ENCODE results near the gene LPCAT3.
"Not testable (repeated sequence)": the region's sequence is repeated elsewhere in the genome, so short reads cannot be mapped to it uniquely, and the experiment has no call there.

Gene LPCAT3

DNA sequence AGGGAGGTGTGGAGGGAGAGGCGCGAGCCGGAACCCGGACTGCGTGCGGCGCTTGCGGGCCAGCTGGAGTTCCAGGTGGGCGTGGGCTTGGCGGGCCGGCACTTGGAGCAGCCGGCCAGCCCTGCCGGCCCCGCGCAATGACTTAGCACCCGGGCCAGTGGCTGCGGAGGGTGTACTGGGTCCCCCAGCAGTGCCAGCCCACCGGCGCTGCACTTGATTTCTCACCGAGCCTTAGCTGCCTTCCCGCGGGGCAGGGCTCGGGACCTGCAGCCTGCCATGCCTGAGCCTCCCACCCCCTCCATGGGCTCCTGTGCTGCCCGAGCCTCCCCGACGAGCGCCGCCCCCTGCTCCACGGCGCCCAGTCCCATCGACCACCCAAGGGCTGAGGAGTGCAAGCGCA is 19.1 kb upstream of the LPCAT3 start:
- not testable (repeated sequence) for DNase-seq (ENCODE audit: low read depth in 2 of 2)

DNA sequence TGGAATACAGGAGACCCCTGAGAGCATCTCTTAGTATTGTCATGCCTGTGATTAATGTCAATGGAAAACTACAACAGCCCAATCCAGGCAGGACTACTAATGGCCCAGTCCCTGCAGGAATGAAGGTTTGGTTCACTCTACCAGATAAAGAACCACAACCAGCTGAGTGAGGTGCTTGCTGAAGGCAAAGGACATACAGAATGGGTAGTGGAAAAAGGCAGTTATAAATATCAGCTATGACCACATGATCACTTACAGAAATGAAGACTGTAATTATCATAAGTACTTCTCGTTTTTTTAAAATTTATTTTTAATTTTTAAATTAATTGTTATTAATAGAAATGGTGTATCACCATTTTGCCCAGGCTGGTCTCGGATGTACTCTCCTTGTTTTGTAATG is 17.2 kb upstream of the LPCAT3 start:
- no peak for DNase-seq (ENCODE audit: low read depth in 2 of 2)

DNA sequence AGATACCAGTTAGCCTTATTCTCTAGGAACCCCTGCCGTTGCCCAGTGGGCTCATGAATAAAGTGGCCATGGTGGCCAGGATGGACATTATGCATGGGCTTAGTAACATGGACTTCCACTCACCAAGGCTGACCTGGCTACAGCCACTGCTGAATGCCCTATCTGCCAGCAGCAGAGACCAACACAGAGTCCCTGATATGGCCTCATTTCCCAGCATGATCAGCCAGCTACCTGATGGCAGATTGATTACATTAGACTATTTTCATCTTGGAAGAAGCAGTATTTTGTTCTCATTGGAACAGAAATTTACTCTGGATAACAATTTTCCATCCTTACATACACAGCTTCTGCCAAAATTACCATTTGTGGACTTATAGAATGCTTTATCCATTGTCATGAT is 16.2 kb upstream of the LPCAT3 start:
- no peak for DNase-seq (ENCODE audit: low read depth in 2 of 2)

DNA sequence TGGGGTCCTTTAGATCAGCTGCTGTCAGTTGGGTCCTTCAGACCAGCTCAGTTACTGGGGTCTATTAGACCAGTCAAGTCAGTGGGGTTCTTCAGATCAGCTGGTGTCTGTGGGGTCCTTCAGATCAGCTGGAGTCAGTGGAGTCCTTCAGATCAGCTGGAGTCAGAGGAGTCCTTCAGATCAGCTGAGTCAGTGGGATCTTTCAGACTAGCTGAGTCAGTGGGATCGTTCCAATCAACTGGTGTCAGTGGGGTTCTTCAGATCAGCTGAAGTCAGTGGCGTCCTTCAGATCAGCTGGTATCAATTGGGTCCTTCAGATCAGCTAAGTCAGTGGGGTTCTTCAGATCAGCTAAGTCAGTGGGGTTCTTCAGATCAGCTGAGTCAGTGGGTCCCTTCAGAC is 14.7 kb upstream of the LPCAT3 start:
- DNase-seq (ENCODE audit: low read depth in 2 of 2), result no peak

DNA sequence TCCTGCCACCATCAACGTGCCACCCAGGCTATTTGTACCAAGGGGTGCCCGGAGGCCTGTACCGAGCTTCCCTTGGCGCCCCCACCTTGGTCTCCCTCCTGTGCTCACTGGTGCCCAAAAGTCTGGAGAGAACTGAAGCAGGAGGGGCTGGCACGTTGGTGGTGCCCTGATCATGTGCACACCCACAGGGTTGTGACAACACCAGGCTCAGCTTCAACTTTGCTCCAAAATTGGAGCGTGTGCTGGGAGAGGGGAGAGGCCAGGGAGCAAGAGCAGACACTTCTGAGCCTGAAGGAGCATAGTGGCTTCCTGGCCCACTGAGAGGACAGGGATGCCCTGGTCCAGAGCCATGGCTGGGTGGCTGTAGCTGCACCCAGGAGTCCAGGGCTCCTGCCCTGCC is 13.0 kb upstream of the LPCAT3 start:
- no peak for DNase-seq (ENCODE audit: low read depth in 2 of 2)

DNA sequence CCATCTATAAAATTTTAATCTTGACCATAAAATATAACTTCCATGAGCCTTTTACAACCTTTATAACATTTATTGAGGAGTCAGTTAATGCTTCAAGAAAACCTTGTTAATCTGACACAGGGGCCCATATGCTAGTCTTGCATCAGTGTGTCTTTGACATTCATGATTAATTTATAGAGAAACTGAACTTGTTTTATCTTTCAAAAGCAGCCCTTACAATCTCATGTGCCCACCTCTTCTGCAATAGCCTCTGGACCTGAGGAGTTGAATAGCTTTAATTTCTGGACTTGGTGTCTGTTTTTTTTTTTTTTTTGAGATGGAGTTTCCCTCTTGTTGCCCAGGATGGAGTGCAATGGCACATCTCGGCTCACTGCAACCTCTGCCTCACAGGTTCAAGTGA is 8.6 kb upstream of the LPCAT3 start:
- DNase-seq (ENCODE audit: low read depth in 2 of 2), result no peak

DNA sequence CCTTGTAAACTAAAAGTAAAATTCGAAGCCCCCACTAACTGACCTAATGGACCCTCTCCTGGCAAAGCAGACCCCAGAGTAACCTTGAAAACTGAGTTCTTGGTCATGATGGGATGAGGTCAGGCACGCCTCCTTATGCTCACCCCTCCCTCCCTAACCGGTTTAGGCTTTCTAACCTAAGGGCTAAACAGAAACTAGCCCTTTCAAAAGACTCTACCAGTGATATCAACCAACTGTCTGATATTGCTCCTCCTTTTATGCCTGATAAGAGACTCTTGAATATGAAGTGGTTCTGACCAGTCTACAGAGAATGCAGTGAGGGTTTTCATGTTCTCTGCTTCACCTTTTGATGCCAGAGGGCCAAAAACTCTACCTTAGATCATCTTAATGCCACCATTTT is 4.8 kb upstream of the LPCAT3 start:
- no peak for DNase-seq (ENCODE audit: low read depth in 2 of 2)

DNA sequence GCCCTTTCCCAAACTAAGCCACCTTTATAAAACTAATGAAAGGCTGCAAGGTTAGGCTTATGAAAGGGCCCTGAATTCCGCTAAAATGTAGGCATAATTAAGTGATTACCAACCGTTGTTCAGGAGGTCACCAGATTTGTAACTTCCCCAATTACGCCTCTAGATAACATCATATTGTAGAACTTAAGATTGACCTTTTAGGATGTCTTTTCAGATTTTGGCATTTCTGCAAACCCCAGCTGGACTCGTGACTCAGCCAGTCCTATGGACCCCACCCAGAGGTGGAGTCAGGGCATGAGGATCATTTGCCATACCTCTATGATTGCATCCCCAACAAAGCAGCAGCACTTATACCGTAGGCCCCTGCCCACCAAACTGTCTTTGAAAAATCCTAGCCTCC is 3.7 kb upstream of the LPCAT3 start:
- DNase-seq (ENCODE audit: low read depth in 2 of 2), result no peak

DNA sequence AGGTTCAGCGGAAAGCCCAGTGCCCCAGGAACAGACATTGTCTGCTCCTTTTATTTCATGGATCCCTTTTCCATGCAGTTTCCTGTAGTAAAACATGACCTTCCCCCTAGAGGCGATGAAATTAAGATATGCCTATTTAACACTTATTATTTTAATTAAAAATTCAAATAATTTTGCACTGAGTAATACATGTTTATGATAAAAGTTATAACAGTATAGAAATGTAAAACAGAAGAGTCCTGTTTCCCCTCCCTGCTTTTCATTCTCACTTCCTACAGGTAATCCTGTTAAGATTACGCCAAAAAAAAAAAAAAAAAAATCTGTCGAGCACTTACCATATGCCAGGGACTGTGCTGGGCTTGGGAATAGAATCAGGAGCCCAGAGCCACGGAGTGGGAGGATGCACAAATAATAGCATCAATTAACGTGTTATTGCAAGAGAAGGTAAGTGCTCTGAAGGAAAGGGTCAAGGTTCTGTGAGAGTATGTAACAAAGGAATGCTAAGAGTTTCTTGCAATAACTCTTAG is 830 bp upstream of the LPCAT3 start:
- no peak for DNase-seq (ENCODE audit: low read depth in 2 of 2)

DNA sequence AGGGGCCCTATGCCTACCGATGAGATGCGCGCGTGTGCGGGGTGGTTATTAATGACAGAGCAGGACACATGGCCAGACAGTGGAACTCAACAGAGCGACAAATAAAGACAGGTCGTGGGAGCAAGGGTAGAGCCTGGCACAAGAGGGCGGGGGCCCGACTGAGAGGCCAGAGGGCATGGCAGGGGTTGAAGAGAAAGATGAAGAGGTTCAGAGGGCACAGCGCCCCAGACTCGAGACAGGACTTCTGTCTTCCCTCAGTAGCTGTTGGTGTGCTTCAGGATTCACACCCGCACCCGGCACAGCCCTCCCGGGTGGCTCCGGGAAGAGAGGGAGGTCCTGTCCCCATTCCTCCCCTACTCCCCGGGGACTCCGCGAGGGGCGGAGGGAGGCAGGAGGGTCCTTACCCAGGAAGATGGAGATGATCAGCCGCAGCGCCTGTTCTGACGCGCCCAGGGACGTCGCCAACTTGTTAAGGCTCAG is 366 bp downstream of the LPCAT3 start:
- DNase-seq (ENCODE audit: low read depth in 2 of 2), result no peak

DNA sequence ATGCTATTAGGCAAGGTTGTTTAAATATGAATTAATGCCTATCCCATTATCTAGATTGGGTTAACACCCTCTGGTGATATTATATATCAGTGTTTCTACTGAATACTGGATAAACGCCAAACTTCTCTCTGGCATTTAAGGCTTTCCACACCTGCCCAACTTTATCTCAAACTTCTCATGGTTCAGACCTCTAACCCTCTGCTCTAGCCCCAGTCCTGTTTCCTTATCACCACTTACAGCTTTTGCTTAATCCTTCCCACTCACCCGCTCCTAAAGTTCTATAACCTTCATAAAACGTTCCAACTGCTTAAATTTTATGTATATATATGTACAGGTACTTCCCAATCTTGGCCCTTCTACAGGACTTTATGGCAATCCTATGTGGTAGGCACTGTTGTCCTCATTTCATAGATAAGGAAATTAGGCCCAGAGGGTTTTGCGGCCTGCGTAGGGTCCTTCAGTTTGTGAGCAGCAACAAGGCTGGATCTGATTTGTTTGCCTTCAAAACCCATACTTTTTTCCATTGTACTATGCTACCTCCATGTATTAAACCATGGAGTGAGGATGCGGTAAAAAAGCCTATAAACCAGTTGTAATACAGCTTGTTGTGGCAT is 1.2 kb downstream of the LPCAT3 start:
- DNase-seq (ENCODE audit: low read depth in 2 of 2), result no peak

DNA sequence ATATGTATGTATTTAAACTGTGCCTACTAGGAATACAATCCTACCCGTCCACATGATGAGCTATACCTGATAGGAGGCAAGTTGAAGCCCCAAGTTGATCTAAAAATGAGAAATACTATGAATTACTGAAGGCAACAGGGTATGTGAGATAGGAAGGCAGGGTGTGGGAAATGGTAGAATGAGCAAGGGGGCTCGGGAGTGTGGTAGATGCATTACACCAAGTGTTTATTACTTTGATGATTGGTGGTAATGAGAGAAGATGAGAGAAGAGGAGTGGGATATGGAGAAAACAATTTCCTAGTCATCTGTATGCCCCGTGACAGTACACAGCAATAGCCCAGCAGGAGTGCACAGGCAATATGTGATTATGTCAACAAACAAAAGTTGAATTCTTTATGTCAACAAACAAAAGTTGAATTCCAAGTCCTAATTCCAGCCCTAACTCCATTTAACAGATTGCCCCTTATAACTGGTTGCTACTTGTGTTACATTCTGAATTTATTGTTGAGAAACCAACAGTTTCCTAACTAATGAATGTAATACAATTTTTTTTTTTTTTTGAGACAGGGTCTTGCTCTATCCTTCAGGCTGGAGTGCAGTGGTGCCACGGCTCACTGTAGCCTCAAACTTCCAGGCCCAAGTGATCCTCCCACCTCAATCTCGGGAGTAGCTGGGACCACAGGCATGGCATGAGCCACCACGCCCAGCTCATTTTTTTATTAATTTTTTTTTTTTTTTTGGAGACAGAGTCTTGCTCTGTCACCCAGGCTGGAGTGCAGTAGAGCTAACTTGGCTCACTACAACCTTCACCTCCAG is 2.5 kb downstream of the LPCAT3 start:
- no peak for DNase-seq (ENCODE audit: low read depth in 2 of 2)

DNA sequence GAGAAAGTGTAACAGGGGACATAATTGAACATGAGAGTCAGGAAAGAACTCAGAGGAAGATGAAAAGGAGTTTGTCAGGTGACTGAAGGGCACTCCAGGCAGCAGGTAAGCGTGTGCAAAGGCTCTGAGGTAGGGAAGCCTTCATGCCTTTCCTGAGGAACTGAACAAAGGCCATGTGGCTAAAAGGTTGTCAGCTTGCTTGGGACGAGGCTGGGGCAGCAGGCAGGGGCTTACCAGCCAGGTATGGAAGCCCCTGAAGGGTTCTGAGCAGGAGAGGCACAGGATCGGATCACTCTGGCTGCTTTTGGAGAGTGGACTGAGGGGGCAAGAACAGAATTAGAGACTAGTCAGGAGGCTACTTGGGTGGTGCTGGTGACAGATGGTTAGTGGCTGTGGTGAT is 5.2 kb downstream of the LPCAT3 start:
- DNase-seq (ENCODE audit: low read depth in 2 of 2), result no peak

DNA sequence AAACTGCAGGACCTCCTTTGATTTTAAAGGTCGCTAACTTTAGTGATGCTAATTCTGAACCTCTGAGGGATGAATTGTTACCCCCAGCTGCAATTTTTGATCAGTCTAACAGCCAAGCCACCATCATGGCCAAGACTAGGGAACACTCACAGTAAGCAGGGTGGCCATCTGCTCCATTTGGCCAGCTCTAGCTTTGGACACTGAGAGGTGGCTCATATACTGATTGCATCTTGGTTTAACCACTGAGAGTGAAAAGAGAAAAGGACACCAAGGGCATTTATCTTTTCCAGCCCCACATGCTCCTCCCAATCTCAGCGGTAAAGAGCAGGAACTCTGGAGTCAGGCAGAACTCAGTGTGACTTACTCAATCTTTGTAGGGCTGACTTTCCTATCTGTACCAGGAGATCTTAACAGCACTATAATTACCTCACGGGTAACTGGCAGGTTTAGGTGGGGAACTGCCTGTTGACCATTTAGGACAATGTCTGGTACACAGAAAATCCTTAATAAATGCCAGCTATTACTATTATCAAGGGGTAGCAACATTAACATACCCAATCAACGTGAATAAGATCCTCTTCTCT is 6.2 kb downstream of the LPCAT3 start:
- DNase-seq (ENCODE audit: low read depth in 2 of 2), result no peak

DNA sequence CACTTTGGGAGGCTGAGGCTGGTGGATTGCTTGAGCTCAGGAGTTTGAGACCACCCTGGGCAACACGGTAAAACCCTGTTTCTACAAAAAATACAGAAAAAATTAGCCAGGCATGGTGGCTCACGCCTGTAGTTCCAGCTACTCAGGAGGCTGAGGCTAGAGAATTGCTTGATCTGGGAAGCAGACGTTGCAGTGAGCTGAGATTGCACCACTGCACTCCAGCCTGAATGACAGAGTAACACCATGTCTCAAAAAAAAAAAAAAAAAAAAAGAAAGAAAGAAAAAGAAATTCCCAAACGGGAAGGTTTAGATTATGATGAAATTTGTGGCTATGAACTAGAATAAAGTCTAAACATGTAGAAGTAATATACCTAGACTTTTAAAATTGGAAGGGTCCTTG is 6.9 kb downstream of the LPCAT3 start:
- DNase-seq (ENCODE audit: low read depth in 2 of 2), result not testable (repeated sequence)

DNA sequence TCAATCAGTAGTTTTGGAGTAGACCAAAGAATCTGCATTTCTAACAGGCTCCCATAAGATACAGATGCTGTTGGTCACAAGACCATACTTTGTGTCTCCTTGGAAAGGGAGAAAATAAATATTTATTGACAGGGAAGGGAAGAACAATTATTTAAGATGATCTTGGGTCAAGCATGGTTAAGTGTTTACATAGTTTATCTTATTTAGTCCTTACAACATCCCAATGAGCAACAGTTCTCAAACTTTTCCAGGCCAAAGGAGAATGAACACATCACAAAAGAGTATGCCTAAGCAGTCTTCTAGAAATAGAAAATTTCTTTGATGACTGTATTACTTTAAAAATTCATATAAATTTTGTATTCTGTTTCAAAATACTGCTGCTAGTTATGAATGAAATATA is 8.8 kb downstream of the LPCAT3 start:
- no peak for DNase-seq (ENCODE audit: low read depth in 2 of 2)

DNA sequence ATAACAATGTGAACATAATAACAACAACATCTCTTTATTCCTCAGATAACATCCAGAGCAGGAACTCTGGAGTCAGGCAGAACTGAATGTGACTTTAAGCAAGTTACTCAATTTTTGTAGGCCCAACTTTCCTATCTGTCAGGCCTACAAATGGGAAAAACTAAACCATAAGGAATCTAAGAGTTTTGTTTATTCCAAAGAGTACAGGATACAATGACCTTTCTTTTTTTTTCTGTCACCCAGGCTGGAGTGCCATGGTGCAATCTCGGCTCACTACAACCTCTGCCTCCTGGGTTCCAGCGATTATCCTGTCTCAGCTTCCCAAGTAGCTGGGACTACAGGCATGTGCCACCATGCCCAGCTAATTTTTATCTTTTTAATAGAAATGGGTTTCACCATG is 9.4 kb downstream of the LPCAT3 start:
- DNase-seq (ENCODE audit: low read depth in 2 of 2), result no peak

DNA sequence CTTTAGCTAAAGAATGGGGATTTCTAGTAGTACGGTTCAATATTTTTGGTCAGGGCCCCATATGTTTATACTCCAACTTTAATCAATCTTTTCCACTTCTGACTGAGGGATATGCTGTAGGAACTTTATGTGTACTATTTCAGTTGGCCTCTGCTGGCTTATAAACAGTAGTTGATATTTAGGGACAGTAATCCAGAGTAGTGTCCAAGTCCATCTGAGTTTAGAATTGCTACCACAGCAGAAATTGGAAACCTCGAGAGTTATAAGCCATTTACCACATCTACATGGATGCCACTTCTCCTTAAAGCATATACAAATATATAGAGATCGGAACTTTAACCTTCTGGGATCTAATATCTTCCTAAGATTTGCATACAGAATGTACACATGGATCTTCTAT is 11.6 kb downstream of the LPCAT3 start:
- no peak for DNase-seq (ENCODE audit: low read depth in 2 of 2)

DNA sequence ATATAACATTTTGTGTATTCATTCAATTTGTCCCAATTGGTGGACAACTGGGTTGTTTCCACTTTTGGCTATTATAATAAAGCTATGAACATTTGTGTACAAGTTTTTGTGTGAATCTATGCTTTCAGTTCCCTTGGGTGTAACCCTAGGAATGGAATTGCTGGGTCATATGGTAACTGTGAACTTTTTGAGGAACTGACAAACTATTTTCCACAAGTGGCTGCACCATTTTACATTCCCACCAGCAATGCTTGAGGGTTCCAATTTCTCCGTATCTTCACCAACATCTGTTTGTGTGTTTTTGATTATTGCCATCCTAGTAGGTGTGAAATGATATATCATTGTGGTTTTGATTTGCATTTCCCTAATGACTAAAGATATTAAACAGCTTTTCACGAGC is 13.0 kb downstream of the LPCAT3 start:
- no peak for DNase-seq (ENCODE audit: low read depth in 2 of 2)

DNA sequence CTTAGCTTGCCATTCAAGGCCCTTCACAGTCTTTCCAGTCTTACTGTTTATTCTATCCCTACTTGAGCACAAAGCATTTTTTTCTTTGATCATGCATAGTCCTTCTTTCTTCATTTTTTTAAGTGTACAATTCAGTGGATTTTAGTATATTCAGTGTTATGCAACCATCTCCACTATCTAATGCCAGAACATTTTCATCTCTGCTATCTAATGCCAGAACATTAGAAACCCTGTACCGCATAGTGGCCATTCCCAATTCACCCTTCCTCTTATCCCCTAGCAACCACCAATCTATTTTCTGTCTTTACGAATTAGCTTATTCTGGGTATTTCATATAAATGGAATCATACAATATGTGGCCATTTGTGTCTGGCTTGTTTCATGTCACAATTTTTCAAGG is 13.4 kb downstream of the LPCAT3 start:
- DNase-seq (ENCODE audit: low read depth in 2 of 2), result no peak

DNA sequence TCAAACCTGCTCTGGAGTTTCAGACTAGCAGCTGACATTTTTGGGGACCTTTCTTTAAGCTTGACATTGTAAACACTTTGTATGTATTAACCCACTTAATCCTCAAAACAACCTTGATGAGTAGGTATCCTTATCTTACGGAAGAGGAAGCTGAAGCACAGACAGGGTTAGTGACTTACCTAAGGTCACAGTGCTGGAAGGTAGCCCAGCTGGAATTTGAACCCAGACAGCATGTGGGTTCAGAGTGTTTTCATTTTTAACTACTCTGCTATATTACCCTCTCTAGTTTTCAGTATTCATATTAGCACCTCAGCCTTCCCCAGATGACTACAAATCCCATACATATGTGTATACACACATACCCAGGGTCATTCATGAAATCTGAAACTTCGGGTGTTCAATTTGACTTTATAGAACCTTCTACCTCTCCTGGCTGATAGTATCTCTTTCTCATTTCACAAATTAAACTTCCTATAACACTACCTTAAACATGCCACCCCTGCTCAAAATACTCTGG is 13.9 kb downstream of the LPCAT3 start:
- no peak for DNase-seq (ENCODE audit: low read depth in 2 of 2)

DNA sequence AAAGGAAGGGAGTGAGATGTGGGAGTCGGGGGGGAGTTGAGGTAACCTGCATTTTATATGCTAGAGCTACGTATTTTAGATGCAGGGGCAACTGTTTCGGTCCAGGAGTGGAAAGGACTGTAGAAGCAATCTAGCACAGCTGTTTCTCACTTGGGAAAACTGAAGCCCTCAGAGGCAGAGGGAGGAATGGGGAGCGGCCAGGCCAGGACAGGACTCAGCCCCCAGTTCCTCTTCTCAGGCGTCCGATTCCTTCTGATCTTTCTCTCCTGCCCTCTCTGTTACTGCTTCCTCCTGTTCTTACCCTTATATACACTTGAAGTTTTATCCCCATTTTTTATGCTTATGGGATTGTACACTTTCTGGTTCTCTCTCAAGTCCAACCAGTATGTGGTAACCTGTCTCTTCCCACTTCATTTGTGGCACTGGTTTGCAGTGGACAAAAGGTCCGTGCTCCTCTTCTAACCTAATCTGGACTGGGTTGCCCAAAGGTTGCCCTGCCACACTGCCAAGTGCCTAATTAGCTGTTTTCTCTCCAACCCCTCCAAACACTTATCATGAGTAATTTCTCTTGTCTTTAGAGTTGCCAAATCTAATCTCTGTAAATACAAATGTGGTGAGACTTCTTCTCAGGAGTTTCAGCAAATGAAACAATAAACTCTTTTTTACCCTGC is 16.2 kb downstream of the LPCAT3 start:
- DNase-seq (ENCODE audit: low read depth in 2 of 2), result no peak
